GM21367 (cell line): ENCODE data around the gene PCSK2.

Experiments
- ATAC-seq: cut with Tn5 transposase; IDR thresholded peaks from one replicate; pipeline ENCODE4 v1.9.1; 2021; ENCODE audit not compliant: unreplicated experiment

The PCSK2 gene

DNA sequence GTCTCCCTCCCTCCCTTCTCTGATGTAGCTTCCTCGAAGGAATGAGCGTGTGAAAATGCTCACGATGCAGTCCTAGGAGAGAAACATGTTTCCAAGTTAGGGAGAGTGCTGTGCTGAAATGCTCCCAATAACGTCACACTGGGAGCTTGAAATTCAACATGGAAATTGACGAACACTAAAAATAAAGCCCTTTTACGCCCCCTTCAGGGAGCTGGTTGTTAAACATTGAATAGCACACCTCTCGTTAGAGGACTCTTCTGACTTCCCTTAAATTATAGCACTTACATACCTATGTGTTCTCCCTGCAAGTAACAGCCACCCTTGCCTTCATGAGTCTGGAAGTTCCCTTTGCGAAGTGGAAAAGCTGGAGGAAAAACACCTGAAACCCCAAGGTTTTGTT is 215.7 kb downstream of the PCSK2 start:
- no peak for ATAC-seq

DNA sequence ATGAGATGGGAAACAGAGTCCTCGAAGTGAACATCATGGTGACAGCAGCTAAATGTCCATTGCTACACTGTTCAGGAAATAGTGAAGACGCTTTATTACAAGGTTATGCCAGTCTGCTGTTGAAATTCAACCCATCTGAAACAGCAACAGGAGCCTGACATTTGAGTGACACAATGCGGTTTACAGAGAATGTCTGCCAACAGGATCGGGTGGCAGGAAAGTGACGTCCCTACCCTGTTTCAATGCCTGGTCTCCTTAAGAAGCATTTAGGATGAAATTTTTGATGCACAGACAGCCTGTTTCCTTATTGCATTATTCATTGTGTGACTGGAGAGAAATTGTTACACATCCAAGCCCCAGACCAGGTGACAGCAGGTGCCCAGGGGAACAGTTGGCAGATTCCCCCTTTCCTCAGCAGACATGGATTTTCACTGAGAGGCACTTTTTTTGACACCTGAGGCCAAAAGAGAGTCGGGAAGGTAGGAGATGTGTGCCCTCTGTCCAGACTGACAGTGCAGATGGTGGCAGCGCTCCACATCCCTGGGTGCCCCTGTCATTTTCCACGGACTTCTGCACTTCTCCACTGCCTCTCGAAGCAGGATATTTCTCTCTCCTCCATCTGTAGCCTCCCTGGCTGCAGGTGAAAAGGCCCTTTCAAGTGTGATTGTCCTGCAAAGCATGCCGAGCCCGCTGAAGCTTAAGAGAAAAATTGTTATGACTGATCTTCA is 216.5 kb downstream of the PCSK2 start:
- no peak for ATAC-seq

DNA sequence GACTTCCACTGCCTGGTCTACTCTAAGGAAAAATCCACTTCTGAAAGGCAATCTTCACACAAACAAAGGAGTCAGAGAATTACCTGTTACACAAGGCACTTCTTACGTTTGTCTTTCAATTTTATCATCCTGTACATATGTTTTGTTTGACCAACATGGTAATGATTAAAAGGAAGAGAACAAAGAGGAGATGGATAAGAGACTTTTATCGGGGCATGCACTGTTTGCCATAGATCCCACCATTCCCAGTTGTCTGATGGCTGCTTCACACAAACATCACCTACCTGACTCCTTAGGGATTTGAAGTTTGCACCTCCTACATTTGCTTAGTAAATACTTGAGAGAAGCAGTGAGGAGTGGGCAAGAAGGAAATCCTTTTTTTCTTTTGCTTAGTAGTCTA is 217.3 kb downstream of the PCSK2 start:
- ATAC-seq, result no peak

DNA sequence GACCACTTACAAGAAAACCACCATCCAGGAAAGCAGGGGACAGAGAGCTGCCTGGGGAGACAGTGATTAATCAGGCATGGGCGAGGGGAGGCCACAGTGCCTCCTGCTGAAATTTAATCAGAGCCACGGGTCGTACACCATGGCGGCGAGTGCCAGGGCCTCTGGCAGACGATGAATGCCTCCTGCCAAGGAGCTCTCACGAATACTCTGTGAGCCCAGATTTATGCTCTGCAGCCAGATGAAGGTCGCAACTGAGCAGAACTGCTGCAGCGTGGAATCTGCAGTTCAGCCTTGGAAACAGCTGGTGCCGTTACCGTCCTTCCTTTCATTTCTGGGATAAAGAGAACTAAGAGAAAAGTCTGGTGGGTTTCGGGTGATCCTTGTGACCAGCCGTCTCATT is 218.7 kb downstream of the PCSK2 start:
- no peak for ATAC-seq

DNA sequence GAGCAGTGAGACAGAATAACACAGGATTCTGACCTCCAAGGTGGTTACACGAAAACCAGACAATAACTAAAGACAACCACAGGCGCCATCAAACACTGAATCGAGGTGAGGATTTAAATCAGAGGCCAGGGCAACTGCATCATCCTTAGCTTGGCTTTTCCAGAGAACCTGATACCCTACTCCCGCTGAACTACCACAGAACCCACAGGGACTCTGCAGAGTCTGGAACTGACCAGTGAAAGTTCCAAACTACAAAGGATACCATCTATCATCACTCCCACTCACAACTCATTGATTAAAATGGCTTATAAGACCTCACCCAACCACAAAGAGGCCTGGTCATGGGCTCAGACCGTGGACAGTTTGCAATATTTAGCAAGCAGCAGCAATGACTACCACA is 219.3 kb downstream of the PCSK2 start:
- no peak for ATAC-seq

DNA sequence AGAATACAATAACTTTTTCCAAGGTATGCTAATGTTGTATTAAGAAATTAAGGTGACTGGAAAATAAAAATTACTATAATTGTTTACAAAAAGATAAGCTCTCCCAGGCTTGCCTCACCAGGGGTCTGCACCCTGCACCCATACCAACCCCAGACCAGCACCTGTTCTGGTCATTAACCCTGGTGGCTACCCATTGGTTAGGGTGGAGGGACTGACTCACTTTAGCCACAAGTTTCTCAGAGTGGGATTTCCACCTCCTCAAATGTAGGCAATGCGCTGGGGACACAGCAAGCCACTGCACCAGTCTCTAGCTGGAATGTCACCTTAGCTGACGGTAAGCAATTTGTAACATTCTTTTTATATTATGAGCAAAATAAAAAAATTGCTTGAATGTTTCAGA is 221.2 kb downstream of the PCSK2 start:
- ATAC-seq, result no peak

DNA sequence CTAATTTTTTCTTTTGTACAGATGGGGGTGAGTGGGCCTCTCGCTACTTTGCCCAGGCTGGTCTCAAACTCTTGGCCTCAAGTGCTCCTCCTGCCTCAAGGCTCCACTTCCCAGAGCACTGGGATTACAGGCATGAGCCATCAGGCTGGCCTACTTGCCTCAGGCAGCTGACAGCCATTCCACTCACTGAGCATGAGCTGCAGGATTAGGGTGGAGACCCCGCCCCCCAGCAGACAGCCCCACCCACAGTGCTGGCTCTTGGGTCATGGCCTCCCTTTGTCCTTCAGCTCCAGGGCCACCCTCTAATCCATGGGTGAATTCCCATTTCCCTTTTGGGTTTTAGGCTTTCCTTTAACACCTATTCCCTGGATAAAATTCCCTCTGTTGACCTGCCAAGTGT is 222.2 kb downstream of the PCSK2 start:
- ATAC-seq, result no peak

DNA sequence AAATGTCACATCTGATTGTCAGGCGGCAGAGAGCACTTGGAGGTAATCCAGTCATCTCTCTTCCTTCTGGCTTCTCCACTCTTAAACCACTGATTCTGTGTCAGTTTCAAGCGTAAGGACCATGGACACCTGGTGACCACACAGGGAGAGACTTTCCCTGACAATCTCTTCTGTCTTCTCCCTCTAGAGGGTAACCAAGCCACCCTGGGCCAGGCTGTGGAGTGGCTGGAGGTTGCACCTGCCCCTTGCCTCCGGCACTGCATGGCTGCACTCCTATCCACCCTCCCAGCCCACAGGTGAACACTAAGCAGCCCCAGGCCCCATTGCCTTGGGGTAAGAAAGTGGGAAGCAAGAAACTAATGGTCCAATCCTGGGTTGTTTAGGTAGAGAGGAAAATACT is 225.6 kb downstream of the PCSK2 start:
- ATAC-seq, result no peak

DNA sequence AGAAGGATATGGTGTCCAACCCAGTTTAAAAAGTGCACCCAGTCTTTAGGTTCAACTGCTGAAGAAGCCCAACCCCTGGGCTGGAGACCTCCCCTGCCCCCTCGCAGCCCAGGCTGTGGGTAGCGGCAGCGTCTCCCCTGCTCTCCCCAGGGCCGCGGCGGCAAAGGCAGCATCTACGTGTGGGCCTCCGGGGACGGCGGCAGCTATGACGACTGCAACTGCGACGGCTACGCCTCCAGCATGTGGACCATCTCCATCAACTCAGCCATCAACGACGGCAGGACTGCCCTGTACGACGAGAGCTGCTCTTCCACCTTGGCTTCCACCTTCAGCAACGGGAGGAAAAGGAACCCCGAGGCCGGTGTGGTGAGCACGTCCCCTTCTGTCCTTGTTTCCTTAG is 226.8 kb downstream of the PCSK2 start:
- no peak for ATAC-seq

DNA sequence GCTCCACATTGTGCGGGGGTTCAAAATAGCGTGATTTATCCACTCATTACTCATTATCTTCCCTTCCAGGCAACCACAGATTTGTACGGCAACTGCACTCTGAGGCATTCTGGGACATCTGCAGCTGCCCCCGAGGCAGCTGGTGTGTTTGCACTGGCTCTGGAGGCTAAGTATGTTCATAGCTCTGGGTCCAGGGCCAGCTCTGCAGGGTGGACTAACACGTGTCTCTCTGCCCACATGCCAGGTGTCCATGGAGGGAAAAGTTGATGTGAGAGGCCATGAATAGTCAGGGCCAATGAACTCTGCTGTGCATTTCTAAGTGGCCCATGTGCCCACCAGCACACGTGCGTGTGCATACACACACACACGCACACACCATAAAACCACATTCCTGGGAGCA is 229.4 kb downstream of the PCSK2 start:
- ATAC-seq, result no peak

DNA sequence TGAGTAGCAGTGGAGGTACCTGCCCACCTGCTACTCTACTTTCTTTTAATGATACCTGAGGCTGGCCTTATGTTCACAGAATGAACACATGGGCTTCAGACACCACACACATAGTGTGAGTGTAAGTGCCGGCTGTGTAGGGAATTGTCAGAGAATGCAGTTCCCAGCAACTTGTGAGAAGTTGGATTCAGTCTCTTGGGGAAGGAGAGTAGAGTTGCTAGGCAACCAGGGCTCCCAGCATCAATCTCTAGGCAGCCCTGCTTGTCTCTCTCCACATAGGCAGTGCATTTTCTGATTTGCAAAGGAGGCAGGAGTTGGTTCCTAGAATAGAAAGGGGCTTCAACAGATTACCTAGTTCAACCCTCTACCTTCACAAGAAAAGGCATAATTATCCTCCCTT is 230.2 kb downstream of the PCSK2 start:
- no peak for ATAC-seq

DNA sequence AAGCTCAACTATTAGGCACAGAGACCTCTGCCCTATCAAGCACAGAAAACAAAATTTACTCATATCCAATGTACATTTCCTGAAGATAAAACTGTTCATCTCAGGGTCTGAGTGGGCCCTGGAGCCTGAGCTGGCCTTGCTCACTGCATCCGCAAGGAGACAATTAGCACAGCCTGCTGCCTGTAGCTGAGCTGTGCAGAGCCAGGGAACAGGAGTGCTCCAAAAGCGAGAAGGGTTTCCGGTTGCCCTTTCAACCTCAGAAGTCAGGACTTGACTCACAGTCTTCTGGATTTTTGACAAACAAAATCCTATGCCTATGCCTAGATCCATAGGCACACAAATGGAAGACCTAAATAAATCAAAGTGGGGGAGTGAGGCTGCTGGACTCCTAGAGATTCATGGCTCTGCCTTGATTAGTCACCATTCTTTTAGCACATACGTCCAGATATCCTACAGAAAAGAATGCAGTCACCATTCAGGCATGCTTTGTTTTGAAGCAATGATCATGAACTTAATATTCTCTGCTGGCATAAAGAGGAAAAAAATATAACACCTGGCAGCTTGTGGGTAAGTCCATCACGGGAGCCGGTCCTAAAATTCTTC is 230.8 kb downstream of the PCSK2 start:
- ATAC-seq, result no peak

DNA sequence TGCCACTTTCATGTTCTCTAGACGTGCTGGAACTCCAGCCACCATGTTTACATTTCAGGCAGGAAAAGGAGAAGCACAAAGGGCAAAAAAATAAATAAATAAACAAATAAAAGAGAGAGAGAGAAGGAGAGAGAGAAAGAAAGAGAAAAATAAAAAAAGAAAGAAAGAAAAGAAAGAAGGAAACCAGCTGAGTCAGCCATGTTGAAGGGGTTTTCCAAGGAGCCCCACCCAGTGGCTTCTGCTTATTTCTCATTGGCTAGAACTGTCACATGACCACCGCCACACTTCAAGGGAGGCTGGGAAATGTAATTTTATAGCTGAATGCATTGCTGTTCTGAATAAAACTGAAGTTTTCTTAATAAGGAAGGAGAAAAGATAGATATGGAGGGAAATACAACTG is 233.3 kb downstream of the PCSK2 start:
- ATAC-seq, result no peak

DNA sequence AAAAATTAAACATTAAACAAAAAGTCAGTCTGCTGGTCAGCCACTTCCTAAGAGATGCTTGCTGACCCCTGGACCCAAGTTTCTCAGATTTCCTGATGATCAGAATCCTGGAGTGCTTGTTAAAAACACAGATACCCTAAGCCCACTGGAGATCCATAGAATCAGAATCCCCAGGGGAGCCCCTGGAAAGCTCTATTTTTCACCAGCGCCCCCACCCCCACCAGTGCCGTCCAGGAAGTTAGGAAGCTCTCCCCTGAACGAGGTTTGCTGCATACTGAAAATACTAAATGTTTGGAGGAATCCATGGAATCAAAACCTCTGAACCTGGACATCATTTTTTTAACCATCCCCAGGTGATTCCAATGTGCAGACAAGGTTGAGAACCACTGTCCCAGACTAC is 235.1 kb downstream of the PCSK2 start:
- ATAC-seq, result no peak

DNA sequence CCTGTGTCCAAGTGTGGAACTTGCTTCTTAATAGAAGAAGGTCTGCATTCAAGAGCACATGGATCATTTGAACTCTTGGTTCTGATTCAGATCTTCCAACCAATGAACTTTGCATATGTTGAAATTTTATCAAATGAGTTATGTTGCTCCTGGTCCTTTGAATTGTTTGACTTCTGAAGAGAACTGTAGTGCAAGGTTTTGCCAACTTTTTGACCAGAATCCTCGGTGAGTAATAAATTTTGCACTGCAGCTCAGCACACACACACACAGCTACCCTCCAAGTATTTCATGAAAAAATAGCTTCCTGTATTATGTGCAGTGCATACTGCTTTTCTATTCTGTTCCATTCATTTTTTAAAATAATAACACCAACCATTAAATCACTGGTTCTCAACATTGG is 236.9 kb downstream of the PCSK2 start:
- ATAC-seq, result no peak

DNA sequence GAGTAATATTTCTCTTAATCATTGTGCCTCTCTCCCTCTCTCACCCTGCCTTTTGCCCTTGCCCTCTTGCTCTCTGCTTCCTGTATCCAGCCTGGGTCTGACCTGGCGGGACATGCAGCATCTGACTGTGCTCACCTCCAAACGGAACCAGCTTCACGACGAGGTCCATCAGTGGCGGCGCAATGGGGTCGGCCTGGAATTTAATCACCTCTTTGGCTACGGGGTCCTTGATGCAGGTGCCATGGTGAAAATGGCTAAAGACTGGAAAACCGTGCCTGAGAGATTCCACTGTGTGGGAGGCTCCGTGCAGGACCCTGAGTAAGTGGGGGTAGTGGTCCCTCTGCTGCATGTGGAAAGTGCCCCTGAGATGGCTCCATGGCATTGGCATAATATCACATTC is 238.4 kb downstream of the PCSK2 start:
- no peak for ATAC-seq

DNA sequence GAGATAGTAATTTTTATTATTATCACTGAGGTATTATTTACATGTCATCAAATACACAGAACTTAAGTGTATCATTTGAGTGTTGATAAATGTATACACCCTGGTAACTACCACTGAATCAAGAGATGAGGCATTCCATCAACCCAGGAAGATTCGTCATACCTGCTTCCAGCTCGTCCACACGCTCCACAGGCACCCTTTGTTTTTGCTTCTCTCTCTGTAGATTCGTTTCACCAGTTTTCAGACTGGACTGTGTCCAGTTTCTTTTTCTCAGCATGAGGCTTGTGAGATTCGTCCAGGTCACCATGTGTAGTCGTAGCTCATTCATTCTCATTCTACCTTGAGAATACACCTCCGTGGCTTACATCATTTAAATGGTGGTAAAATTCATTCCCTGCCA is 239.8 kb downstream of the PCSK2 start:
- no peak for ATAC-seq

DNA sequence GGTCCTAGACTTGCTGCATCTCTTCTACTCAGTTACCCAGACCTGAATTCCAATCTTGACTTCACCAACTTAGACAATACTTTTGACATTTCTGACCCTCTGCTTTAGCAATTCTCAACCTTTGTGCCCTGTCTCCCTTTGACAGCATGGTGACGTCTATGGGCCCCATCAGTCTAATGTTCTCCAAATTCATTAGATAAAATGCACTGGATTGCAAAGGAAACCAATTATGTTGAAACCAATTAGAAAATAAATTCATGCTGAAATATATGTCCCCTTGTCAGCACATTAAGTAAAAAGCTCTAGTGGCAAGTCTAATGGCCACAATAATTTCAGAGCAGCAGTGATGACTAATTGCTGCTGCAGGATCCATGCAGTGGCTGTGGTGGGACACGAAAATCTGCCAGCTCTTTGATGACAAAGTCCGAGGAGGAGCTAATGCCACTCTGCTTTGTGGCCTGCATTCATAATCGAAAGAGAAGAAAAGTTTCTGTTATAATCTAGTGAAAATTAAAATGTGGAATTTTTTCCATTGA is 240.3 kb downstream of the PCSK2 start:
- ATAC-seq, result no peak

DNA sequence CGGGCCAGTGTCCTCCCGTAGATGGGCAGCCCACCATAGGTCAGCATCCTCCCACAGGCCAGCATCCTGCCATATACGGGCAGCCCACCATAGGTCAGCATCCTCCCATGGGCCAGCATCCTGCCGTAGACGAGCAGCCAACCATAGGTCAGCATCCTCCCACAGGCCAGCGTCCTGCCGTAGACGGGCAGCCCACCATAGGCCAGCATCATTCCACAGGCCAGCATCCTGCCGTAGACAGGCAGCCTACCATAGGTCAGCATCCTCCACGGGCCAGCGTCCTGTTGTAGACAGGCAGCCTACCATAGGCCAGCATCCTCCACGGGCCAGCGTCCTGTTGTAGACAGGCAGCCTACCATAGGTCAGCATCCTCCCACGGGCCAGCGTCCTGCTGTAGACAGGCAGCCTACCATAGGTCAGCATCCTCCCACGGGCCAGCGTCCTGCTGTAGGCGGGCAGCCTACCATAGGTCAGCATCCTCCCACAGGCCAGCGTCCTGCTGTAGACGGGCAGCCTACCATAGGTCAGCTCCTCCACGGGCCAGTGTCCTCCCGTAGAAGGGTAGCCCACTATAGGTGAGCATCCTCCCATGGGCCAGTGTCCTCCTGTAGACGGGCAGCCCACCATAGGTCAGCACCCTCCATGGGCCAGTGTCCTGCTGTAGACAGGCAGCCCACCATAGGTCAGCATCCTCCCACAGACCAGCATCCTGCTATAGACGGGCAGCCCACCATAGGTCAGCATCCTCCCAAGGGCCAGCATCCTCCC is 241.4 kb downstream of the PCSK2 start:
- no peak for ATAC-seq

DNA sequence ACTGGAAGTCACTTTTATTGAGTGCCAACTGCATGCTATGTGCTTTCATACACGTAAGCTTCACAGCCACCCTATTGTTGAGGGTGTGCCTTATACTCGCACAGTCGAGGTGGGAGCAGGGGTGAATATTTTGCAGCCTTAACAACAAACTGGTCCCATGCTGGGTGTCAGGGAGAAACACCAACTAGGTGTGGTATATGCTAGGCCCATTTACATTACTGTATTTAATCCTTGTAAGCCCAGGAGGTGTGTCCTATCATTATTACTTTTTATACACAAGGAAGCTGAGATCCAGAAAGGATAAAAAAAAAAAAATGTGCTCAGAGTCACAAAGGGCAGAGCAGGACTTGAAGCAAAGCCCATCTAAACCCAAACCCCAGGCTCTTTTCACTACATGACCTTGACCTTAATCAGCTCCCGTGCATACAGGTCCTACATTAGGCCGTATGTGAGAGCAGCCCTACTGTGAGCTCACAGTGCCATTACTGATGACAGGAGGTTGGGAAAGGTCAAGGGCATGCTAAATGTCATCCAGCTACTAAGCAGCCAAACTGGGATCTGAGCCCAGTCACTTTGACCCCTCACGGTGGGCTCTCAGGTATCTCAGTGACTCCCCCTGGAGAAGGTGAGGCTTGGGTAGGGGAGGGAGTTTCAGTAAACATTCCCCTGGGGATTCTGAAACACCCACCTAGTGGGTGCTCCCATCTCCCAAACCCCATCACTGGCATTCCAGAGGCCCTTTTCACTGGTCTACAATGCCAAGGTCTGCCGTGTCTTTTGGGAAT is 242.6 kb downstream of the PCSK2 start:
- ATAC-seq, result no peak

DNA sequence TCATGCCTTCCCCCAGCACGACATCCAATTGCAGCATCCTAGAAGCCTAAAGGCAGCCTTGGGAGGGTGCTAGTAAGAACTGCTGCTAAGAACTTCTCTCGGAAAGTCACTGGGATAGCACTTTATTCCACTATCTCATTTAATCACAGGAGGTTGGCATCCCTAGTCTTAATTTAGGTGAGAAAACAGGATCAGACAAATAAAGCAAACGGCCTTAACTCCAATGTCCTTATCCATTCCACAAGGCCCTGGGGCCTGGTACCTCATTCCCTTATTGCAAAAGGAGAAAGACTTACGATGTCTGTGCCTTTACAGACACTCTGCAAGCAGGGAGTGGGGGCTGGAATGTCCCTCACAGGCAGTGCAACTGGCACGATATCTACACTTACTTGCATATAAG is 243.7 kb downstream of the PCSK2 start:
- no peak for ATAC-seq
